A549 (cell line): ENCODE measurements around the gene MAG. TPM values are rescaled to one million over a fixed set of nuclear protein-coding genes. Genes with fewer than 3 reads are reported as not detected.

Experiments used
- ATAC-seq, 2 experiments: fragments of 200-7000 bp in 1 of 2; fragments of >200 bp in 1 of 2; cut with Nextera tagmentation in 1 of 2; cut with Tn5 transposase in 1 of 2; 3 replicates each; pipeline versions ENCODE4 v1.8.0 to v1.9.1; 2018 to 2020; ENCODE audit warnings: mild to moderate bottlenecking in 1 of 2, moderate library complexity in 1 of 2
- CTCF ChIA-PET: fragments of 300-600 bp; sonication (Branson Sonifier 250); formaldehyde crosslinking; extraction: SDS; loops from one replicate; lab custom pipeline; 2021; ENCODE audit warnings: antibody characterized with exemption, inconsistent platforms; lab: Yijun Ruan, JAX
- POLR2A ChIA-PET: fragments of 350-600 bp; formaldehyde crosslinking; extraction: SDS; loops from one replicate; lab custom pipeline; 2021; ENCODE audit warnings: antibody characterized with exemption, inconsistent platforms; lab: Yijun Ruan, JAX
- DNase-seq, 2 experiments: peaks; one replicate each; pipeline versions ENCODE4 v3.0.0 to v3.0.0-alpha.2; 2011 to 2016; ENCODE audit warnings: low read depth in 1 of 2, low spot score in 1 of 2
- FAIRE-seq: peaks from 2 replicates; lab custom pipeline; 2011; peaks lifted over from hg19 to GRCh38; lab: Jason Lieb, UNC
- H3K27ac ChIP-seq, 2 experiments: fragments of >200 bp; sonication (Bioruptor Twin); formaldehyde crosslinking; 3 replicates each; pipeline ENCODE4 v1.5.1; 2016 to 2017
- H3K4me1 ChIP-seq: fragments of >200 bp; sonication (Bioruptor Twin); formaldehyde crosslinking; 3 replicates; pipeline ENCODE4 v1.6.1; 2016
- H3K4me2 ChIP-seq: fragments of >200 bp; sonication (Bioruptor Twin); formaldehyde crosslinking; 3 replicates; pipeline ENCODE4 v1.6.1; 2016
- H3K4me3 ChIP-seq: fragments of >200 bp; sonication (Bioruptor Twin); formaldehyde crosslinking; 3 replicates; pipeline ENCODE4 v1.5.1; 2016
- H3K9me3 ChIP-seq: fragments of >200 bp; sonication (Bioruptor Twin); formaldehyde crosslinking; 3 replicates; pipeline ENCODE4 v1.6.1; 2016
- ATOH8 ChIP-seq: fragments of 250-450 bp; sonication (Bioruptor Pico); IDR thresholded peaks from 2 replicates; pipeline ENCODE4 v1.5.0; 2020; ENCODE audit warnings: low read depth, mild to moderate bottlenecking, moderate library complexity
- BHLHE40 ChIP-seq: IDR thresholded peaks from 2 replicates; pipeline ENCODE4 v1.6.1; 2012; ENCODE audit warnings: low read depth, low read length, inconsistent platforms
- CBX2 ChIP-seq: fragments of 200-600 bp; sonication (generic); IDR thresholded peaks from 2 replicates; pipeline ENCODE4 v1.6.1; 2016; ENCODE audit warnings: low read depth, mild to moderate bottlenecking, borderline replicate concordance
- CEBPB ChIP-seq, 2 experiments: fragments of >200 bp in 1 of 2; sonication (Bioruptor Twin) in 1 of 2; formaldehyde crosslinking in 1 of 2; IDR thresholded peaks; 2 replicates each; pipeline ENCODE4 v1.6.1; 2012 to 2016
- CHD2 ChIP-seq: fragments of 150-350 bp; IDR thresholded peaks from 2 replicates; pipeline ENCODE4 v1.6.1; 2014; ENCODE audit warnings: low read length; ENCODE audit not compliant: partially characterized antibody
- E2F6 ChIP-seq: IDR thresholded peaks from 2 replicates; pipeline ENCODE4 v1.6.1; 2012; ENCODE audit warnings: low read depth, borderline replicate concordance
- EHF ChIP-seq: fragments of 250-450 bp; sonication (Bioruptor Pico); IDR thresholded peaks from 2 replicates; pipeline ENCODE4 v1.5.0; 2020; ENCODE audit warnings: mild to moderate bottlenecking
- EHMT2 ChIP-seq: fragments of 200-600 bp; sonication (generic); IDR thresholded peaks from 2 replicates; pipeline ENCODE4 v1.6.1; 2016; ENCODE audit warnings: antibody characterized with exemption, low read depth, mild to moderate bottlenecking, moderate library complexity
- FOSL2 ChIP-seq, 2 experiments: fragments of 450-650 bp in 1 of 2; fragments of >200 bp in 1 of 2; sonication (Bioruptor Twin) in 1 of 2; formaldehyde crosslinking; IDR thresholded peaks; 2 replicates each; pipeline versions ENCODE4 v1.5.0 to v1.6.1; 2016 to 2020; ENCODE audit warnings: mild to moderate bottlenecking in 1 of 2, moderate library complexity in 1 of 2
- GATA3 ChIP-seq: IDR thresholded peaks from 2 replicates; pipeline ENCODE4 v1.6.1; 2012; ENCODE audit warnings: borderline replicate concordance
- JUN ChIP-seq, 2 experiments: fragments of >200 bp; sonication (Bioruptor Twin); formaldehyde crosslinking; IDR thresholded peaks; 2 replicates in 1 of 2; 3 replicates in 1 of 2; pipeline ENCODE4 v1.6.1; 2016 to 2017
- JUNB ChIP-seq: fragments of >200 bp; sonication (Bioruptor Twin); formaldehyde crosslinking; IDR thresholded peaks from 2 replicates; pipeline ENCODE4 v1.6.1; 2016
- MAFK ChIP-seq: fragments of 450-650 bp; IDR thresholded peaks from 2 replicates; pipeline ENCODE4 v1.6.1; 2014; ENCODE audit not compliant: partially characterized antibody
- MAX ChIP-seq: IDR thresholded peaks from 2 replicates; pipeline ENCODE4 v1.6.1; 2012
- MYC ChIP-seq: IDR thresholded peaks from 2 replicates; pipeline ENCODE4 v1.6.1; 2012; ENCODE audit warnings: mild to moderate bottlenecking, inconsistent platforms, low read length, improper control_type of control experiment, borderline replicate concordance
- NR3C1 ChIP-seq: fragments of >200 bp; sonication (Bioruptor Twin); formaldehyde crosslinking; IDR thresholded peaks from 3 replicates; pipeline ENCODE4 v1.6.1; 2017
- POLR2A ChIP-seq: IDR thresholded peaks from 2 replicates; pipeline ENCODE4 v1.6.1; 2012; ENCODE audit warnings: mild to moderate bottlenecking, low read length
- RARB ChIP-seq: fragments of 250-450 bp; sonication (Bioruptor Pico); IDR thresholded peaks from 2 replicates; pipeline ENCODE4 v1.8.0; 2021; ENCODE audit warnings: mild to moderate bottlenecking, moderate library complexity
- RCOR1 ChIP-seq: fragments of 150-350 bp; IDR thresholded peaks from 2 replicates; pipeline ENCODE4 v1.6.1; 2014; ENCODE audit warnings: antibody characterized with exemption, low read length, low read depth
- RNF2 ChIP-seq: fragments of 200-600 bp; sonication (generic); IDR thresholded peaks from 2 replicates; pipeline ENCODE4 v1.6.1; 2016; ENCODE audit warnings: low read depth, mild to moderate bottlenecking, antibody characterized with exemption, moderate library complexity, borderline replicate concordance
- SMC3 ChIP-seq: fragments of >200 bp; sonication (Bioruptor Twin); formaldehyde crosslinking; IDR thresholded peaks from 3 replicates; pipeline ENCODE4 v1.6.1; 2018; ENCODE audit warnings: inconsistent platforms
- ZFP36 ChIP-seq: fragments of 450-650 bp; IDR thresholded peaks from 2 replicates; pipeline ENCODE4 v1.6.1; 2014; ENCODE audit warnings: borderline replicate concordance; ENCODE audit not compliant: partially characterized antibody
- ZSCAN20 ChIP-seq: fragments of 250-450 bp; sonication (Bioruptor Pico); IDR thresholded peaks from 2 replicates; pipeline ENCODE4 v1.8.0; 2022; ENCODE audit warnings: mild to moderate bottlenecking, moderate library complexity
- WGBS: methylation state at CpG from one replicate; pipeline ENCODE4 v1.1.6; 2017; ENCODE audit errors: missing lambda C conversion rate; 5-methylcytosine and 5-hydroxymethylcytosine counted together
- polyA plus RNA-seq, 4 experiments: library from polyadenylated mRNA; depleted of rRNA in 3 of 4; stranded (reverse); fragments of >200 nt; fragmentation: RNase III in 1 of 4; extraction: RNeasy Plus Mini Kit Qiagen cat#74134 plus additional on column Dnase treatment in 1 of 4; gene quantifications; 2 replicates in 3 of 4; 3 replicates in 1 of 4; pipeline ENCODE4 v1.2.3, GENCODE V29; 2011 to 2017

The MAG gene
- polyA plus RNA-seq, 2 of the 4 experiments (the other 2 are of a cell fraction), result not detected

- TF ChIP-seq ATOH8 (no peak), RCOR1 (no peak), BHLHE40 (no peak), GATA3 (no peak), ZFP36 (no peak), SMC3 (no peak)
These were observed 3.6 kb upstream of the MAG start (continued) for GRCh38 chr19:35288331-35288730.

GRCh38 chr19:35288906-35289305 lies 3.1 kb upstream of the MAG start:
- ATAC-seq (no peak), FAIRE-seq (no peak), DNase-seq (no peak)
- ChIA-PET POLR2A (interaction anchor here (0.5 kb wide), 1 partner anchor 415 kb away, joined by 4 read pairs; the partner anchor contains the start of gene ZBTB32), CTCF (interaction anchor here (0.6 to 4.4 kb wide), 11 partner anchors 8 to 222 kb away, joined by 3 to 27 read pairs (median 4); no protein-coding TSS in a partner anchor)
- WGBS, result 51% methylated on average over 5 of the region's 5 CpGs
- H3K27ac ChIP-seq, result no peak overlapping the region
- no peak for TF ChIP-seq BHLHE40
- no peak for TF ChIP-seq FOSL2 (IDR thresholded peaks at IDR 0.05)
- TF ChIP-seq FOSL2 (CRISPR knock-in tag; IDR thresholded peaks at IDR 0.05), result no peak
- TF ChIP-seq RARB (CRISPR knock-in tag), result no peak
- TF ChIP-seq MAX, result no peak
- no peak for TF ChIP-seq NR3C1
- no peak for TF ChIP-seq RNF2
- no peak for TF ChIP-seq MYC
- no peak for TF ChIP-seq EHF (CRISPR knock-in tag)
- TF ChIP-seq JUNB, result no peak
- TF ChIP-seq CHD2, result no peak
- no peak for TF ChIP-seq E2F6
- TF ChIP-seq CBX2, result no peak
- no peak for TF ChIP-seq ZSCAN20 (CRISPR knock-in tag)
- H3K9me3 ChIP-seq, result no peaks in the 10 kb centered on the region
- no peak overlapping the region for H3K4me3 ChIP-seq
- no peak overlapping the region for H3K4me2 ChIP-seq
- H3K4me1 ChIP-seq, result no peaks in the 10 kb centered on the region

GRCh38 chr19:35290381-35291127 lies 1.4 kb upstream of the MAG start:
- CTCF ChIA-PET, result interaction anchor here (1.7 to 4.4 kb wide), 3 partner anchors 18 to 21 kb away, joined by 6 to 27 read pairs (median 14); no protein-coding TSS in a partner anchor
- FAIRE-seq (no peak), ATAC-seq (0 out of 6 replicates have a peak, but pooled peaks of 1 of the 2 experiments have one; percentile 8), DNase-seq (no peak)
- Histone ChIP-seq H3K4me2 (no peak overlapping the region), H3K4me3 (no peak overlapping the region), H3K27ac (no peak overlapping the region), H3K4me1 (no peaks in the 10 kb centered on the region), H3K9me3 (no peaks in the 10 kb centered on the region)
- 48% methylated on average over 20 of the region's 20 CpGs for WGBS
- POLR2A ChIA-PET, result no interaction called here
- TF ChIP-seq MAFK (peak; percentile 87), CEBPB (IDR thresholded peaks at IDR 0.05) (no peak), MYC (no peak), EHMT2 (no peak), JUN (IDR thresholded peaks at IDR 0.05) (no peak), E2F6 (no peak), POLR2A (no peak), BHLHE40 (no peak)
